CD1c-positive myeloid dendritic cell (primary cell): ENCODE measurements around the gene CDX2.
"Not testable (repeated sequence)": the region's sequence is repeated elsewhere in the genome, so short reads cannot be mapped to it uniquely, and the experiment has no call there.

Experiments used
- DNase-seq: peaks from one replicate; pipeline ENCODE4 v3.0.0-alpha.2; 2016; ENCODE audit errors: extremely low spot score

The CDX2 gene, protein sequence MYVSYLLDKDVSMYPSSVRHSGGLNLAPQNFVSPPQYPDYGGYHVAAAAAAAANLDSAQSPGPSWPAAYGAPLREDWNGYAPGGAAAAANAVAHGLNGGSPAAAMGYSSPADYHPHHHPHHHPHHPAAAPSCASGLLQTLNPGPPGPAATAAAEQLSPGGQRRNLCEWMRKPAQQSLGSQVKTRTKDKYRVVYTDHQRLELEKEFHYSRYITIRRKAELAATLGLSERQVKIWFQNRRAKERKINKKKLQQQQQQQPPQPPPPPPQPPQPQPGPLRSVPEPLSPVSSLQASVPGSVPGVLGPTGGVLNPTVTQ

DNA sequence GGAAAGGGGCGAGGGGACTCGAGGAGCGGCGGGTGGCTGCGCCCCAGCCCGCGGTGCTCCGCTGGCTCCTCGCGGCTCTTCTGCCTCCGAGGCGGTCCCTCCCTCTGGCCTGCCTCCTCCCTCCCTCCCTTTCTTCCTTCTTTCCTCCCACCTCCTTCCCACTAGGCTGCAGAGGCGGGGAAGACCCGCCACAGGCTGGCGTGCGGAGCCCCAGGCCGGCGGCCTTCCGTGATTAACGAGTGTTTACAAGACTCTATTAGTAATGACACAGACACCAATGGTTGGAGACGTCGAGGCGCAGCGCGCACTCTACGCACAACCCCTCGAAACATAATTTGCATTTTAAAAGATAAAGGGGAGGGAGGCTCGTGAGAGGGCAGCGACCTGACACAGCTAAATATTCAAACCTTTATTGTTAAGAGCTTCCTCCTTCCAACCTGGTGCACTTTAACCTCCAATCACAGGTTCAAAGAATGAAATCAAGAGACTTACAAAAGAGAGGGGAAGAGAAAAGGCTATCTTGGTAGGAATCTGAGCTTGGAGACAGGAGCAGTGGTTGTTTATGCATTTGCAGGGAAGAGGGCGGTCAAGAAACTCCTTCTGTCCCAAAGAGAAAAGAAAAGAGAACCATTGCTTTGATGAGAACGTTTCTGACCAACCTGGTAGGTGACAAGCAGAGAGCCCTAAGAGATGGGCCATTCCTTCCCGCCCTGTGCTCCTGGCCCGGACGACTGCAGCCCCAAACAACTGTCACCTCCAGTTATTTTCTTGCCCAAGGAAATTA lies at the start of gene CDX2:
CDX2 (minus strand) TSS at position 234 of the 784 bp plus-strand sequence. CDS start 309 bp downstream, outside the sequence.
- no peak for DNase-seq

DNA sequence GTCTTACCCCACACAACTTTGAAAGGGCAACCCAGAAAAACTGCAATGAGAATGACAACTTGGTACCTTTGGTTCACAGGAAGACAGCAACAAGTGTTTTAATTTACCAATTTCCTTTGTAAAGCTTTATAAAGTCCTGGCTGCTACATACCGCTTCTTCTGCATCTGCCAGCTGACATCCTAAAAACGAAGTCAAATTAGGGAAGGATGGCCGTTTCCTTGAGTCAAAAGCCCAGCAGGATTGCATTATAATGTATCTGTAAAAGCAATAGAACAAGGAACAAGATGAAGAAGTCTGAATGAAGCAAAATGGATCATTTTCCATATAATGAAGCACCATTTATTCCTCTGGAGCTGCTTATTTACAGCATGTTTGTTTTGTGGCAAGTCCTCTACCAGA lies 45.2 kb upstream of the CDX2 start:
- DNase-seq, result peak; percentile 36

DNA sequence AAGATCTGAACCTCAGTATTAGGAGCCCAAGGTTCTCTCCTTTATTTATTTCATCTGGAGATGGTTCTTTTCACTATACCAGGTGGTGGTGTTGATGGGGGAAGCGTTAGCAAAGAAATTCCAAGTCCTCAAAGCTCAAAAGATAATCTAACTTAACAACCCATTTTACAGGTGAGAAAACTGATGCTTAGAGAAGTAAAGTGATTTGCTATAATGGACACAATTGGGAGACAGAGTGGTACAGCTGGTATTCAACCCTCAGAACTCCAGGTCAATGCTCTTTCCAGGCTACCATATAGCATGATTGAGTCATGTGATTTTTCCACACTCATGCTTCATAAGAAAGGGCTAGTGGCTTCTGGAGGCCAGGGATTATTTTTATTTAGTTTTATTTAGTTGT lies 44.4 kb upstream of the CDX2 start:
- no peak for DNase-seq

DNA sequence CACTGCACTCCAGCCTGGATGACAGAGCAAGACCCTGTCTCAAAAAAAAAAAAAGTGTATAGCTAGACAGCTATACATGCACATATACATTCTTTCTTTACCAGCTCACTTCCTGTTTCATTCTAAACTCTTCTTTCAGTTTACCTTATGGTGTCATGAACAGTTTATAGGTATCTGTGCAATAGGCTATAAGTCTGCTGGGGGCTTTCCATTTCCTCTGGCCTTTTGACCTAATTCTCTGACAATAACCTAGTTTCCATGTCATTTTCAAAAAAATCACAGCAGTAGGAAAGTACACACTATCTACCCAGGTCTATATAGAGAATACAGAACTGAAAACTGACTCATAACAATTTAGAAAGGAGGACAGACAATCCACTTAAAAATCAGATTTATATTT lies 43.8 kb upstream of the CDX2 start:
- peak; percentile 55 for DNase-seq

DNA sequence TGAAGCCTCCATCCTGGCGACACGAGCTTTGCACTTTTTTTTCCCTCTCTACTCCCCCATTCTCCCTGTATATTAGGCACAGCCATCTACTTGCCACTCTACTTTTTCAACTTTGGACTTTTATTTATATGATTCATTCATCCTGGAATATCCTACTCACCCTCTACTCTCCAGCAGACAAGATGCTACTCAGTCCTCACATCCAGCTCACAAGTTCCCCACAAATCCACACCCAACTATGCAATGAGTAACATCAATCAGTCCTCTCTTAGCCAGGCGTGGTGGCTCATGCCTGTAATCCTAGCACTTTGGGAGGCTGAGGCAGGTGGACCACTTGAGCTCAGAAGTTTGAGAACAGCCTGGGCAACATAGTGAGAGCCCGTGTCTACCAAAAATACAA lies 43.3 kb upstream of the CDX2 start:
- no peak for DNase-seq

DNA sequence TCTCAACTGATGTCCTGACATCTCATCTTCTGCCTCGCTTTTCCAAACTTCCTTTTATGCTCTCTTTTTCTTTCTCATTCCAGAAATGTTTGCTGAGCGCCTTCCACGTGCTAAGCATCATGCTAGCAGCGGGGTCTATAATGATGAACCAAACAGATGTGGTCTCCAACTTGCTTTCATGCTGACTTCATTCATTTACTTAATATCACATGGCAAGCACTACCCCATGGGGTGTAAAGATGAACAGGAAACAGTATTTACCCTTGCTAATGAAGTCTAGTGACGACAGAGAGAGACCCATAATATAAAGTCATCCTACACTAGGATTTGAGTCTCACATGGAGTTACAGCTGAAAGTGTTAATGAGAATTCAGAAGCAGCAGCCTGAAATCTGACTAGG lies 40.9 kb upstream of the CDX2 start:
- DNase-seq, result no peak

DNA sequence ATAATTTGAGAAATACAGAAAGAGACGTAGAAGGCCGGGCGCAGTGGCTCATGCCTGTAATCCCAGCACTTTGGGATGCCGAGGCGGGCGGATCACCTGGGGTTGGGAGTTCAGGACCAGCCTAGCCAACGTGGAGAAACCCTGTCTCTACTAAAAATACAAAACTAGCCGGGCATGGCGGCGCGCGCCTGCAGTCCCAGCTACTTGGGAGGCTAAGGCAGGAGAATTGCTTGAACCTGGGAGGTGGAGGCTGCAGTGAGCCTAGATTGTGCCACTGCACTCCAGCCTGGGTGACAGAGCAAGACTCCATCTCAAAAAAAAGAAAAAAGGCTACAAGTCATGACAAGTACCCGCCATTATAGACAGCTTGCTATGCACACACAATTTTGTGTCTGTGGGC lies 35.9 kb upstream of the CDX2 start:
- DNase-seq, result not testable (repeated sequence)

DNA sequence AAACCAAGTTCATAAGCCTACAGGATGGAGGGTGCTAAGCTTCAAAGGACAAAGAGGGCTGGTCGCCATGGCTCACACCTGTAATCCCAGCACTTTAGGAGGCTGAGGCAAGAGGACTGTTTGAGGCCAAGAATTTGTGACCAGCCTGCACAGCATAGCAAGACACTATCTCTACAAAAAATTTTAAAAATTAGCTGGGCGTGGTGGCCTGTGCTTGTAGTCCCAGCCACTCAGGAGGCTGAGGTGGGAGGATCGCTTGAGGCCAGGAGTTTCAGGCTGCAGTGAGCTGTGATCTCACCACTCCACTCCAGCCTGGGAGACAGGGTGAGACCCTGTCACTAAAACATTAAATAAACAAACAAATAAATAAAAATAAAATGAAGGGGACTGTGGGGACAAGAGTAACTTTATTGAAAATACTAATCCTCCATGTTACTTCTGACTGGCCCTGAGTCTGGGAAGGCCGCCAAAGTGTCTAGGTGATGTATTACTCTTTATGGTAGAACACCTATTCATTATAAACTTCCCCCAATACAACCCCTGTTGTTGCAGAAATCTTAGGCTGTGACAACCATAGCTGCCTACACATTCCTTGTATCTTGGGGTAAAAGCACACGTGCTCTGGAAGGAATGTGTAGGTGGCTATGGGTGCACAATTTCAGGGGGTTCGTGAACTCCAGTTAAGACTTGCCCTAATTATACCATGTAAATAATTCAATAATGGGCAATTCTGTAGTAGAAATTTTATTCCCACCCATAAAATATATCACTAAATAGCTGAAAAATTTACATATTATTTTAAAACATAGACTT lies 34.0 kb upstream of the CDX2 start:
- no peak for DNase-seq

DNA sequence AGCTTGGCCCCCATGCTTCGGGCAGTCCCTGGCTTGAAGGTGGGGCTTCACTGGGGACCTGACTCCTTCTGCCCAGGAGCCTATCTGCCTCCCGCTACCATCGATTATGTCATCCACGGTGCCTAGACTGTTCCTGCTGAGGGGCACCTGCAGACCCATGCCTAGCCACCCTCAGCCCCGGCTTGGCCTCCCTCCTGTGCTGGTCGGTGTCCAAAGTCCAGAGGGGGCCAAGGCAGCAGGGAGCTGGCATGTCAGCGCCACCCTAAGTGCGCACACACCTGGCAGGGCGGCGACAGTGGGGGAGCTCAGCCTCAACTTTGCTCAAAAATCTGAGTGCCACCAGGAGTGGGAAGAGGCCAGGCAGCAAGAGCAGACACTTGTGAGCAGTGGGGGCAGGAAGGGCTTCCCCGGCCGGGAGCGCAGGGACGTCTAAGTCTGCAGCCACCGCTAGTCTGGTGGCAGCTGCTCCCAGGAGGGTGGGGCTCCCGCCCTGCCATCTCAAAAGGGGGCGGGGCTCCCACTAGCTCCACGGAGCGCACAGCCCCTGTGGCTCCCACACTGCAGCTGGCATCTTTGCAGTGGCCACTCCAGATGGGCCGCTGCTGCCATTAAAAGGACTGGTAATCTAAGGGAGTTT lies 32.8 kb upstream of the CDX2 start:
- DNase-seq, result no peak

DNA sequence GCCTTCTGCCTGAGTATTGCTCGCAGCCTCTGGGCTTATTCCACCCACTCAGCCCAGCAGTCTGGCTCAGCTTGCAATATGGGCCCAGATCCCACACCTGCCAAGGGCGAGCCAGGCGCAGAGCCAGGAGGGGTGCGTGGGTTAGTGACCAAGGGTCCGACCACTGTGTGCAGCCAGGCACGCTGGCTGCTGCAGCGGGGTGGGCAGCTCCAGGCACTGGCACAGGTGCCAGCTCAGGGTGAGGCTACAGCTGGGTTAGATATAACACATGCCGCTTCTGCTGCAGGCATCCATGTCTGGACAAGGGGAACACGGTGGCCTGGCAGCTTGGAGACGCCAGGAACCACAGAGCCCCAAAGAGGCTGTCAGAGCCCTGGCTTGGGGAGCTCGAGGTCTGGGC lies 31.9 kb upstream of the CDX2 start:
- no peak for DNase-seq

DNA sequence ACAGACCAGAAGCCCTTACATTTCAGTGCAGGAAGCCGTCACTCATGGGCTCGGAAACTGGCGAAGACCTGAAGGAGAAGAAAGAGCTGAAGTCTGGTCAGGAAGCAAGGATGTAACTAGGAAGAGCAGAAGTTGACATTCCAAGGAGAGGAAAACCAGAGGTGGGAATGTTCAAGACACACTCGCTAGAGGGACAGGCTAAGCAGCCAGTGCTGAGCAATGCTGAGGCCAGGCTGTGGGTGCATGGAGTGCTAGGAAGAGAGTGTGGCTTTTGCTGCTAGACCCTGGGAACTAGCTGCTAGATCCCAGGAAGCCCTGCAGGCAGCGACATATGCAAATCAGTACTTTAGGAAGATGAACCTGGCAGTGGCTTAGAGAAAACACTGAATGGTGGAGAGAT lies 31.5 kb upstream of the CDX2 start:
- no peak for DNase-seq

DNA sequence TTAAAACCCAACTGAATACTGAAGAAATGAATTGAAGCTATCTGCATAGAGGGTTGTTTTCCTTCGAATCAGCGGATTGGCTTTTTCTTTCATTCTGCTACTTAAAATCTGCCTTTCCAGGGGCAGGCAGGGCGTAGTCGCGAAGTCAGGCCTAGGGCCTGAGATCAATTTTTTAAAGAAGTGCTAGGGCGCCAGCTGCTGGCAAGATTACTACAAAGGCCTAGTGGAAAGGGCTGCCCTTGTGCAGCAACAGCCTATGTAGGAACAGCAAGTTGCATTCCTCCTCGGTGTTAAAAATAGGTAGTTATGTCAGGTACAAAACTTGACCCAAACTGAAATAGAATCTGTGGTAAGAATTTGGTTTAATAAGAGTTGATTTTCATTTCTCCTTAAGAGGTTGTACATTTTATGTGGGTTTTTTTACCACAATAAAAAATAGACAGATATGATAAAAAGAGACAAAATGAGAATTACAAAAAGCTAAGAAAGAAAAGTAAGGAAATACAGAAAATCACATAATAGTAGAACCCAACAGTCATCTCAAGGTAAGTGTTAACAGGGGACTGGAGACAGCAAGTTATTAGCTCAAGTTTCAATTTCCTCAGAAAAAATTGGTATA lies 28.9 kb upstream of the CDX2 start:
- peak; percentile 31 for DNase-seq

DNA sequence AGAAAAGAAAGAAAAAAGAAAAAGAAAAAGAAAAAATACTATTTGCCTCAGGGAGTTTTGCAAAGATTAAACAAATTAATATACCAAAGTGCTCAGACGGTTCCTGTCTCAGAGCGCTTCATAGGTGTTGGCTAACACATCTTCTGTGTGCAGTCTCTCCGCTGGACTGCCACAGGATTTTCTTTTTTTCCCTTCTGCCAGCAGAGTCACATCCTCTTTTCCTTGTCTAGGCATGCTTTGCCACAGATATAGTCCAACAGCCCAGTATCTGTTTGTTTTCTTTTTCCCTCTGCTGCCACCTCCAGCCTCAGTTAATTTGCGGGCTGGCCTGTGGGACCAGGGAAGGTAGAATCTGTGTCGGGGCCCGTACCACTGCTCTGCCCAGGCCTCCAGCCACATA lies 22.8 kb upstream of the CDX2 start:
- no peak for DNase-seq

DNA sequence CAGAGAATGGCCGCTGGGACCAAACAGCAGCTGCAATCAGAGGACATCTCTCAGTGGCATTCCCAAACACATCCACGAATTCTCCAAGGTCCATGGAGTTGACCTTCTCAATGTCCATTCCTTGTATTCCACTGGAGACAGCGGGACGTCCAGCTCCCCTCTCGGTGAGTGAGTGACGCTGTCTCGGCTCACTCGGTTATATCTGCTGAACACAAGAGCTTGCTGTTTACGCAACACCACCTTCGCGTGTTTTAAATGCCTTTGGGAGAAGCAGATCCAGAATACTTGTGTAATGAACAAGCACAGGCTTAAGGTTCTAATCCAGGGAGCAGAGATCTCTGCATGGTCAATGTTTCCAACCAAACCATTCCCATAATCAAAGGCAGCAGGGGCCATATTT lies 19.4 kb upstream of the CDX2 start, which contains the start of gene URAD:
URAD (minus strand) TSS at position 174 of the 400 bp plus-strand sequence; CDS start at position 118, 56 bp downstream.
- no peak for DNase-seq

DNA sequence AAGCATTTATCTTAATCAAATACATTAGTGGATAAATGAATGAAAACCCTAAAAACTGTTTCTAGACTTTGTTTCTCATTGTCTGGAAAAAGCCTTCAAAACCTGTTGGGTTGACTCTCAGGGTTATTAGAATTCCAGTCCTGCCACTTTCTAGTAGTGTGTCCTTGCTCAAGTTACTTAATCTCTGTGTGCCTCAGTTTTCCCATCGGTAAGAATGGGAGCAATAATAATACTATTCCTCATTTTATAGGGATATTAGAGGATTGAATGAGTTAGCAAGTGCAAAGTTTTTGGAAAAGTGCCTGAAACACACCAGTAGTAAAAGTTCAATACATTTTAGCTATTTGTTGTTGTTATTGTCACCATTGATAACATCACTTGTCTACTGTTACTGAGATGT lies 16.5 kb upstream of the CDX2 start:
- no peak for DNase-seq

DNA sequence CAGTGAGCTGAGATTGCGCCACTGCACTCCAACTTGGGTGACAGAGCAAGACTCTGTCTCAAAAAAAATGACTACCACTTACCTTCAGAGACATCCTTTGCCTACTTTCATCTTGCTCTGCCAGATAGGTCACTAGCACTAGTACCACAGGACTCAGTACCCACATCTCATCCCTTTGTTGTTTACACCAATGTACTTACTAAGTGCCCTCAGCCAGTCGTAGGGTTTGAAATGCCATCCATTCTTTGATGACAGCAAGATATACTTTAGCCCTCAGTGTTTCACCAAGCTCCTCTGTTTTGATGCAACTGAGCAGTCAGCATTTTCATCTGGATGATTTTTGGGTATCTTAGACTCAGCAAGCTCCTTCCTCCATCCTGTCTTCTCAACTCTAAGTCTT lies 13.2 kb upstream of the CDX2 start:
- DNase-seq, result no peak

DNA sequence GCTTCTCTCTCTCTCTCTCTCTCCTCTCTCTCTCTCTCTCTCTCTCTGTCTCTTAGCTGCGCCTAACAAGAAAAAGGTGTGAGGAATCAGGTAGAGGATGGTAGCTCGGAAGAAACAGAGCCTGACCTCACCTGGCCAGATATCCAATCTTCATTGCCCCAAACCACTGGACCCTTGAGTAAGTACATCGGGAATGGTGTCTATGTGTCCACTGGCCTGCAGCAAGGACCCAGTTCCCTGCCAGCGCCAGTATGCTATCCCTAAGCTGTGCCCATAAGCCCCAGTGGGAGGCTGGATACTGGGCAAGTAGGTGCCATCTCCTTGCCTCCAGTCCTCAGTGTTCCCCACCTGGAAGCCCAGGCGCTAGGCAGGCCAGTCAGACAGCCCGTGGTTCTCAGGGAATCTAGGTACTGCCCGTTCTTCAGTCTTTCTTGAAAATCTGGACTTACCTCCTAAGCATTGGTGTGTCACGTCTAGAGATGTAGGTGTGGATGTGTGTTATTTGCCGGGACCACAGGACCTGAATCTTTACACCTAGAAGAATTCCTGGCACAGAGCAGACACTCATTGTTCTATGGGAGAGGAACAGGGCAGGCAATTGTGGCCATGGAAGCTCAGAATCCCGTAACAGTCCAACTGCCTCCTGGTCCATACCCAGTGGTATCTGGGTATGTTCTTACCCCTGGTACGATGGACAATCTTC lies 12.0 kb upstream of the CDX2 start:
- no peak for DNase-seq

DNA sequence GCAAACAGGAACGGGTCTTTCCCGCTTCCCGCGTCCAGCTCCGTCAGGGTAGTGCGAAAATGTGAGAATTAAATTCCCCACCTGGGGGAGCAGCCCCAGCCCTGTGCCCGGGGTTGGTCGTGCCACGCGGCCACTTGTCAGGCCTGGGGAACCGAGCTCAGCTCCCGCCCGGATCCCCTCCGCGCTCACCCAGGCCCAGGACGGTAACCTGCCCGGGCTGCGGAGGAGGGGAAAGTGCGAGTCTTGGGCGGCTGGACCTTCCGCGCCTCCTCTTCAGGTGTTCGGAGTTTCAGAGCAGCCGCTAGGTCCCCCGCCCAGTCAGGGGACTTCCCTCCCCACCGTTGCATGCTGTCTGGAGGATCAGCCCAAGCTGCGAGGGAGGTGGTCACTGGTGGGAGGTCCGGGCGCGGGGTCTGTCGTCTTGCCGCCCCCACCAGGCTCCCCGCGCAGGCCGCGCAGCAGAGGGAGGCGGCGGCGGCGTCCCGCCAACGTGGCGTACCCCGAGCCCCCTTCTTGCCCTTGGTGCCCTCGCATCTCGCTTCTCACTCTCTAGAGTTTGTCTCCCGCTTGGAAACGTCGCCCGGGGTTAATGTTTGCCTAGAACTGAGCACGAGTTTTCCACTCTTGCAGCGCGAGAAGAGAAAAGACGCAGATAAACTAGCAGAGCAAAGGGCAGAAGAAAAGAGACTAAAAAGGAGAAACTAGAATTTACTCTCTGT lies 11.3 kb upstream of the CDX2 start:
- no peak for DNase-seq

DNA sequence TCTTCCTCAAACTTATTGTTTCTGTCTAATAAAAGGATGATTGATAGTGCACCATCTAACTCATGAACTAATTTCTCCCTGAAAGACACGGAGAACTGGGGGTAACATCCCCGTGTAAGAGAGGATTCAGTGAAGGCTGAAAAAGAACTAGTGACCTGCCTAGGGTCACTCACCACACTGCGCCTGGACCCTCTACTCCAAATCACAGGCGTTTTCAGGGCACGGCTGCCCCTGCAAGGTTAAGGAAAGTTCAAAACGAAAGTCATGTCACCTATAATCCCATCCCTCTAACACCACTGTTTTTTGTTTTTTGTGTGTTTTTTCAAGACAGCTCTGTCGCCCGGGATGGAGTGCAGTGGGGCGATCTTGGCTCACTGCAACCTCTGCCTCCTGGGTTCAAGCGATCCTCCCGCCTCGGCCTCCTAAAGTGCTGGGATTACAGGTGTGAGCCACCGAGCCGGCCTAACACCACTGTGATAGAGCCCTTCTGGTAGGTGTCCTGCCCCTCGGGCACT lies 10.7 kb upstream of the CDX2 start:
- DNase-seq, result no peak
